H1 (cell line): ENCODE measurements around the gene TCFL5. TPM values are rescaled to one million over a fixed set of nuclear protein-coding genes. Genes with fewer than 3 reads are reported as not detected.

Source experiments
- CTCF ChIA-PET: fragments of 300-600 bp; sonication (Branson Sonifier 250); formaldehyde crosslinking; loops from one replicate; lab custom pipeline; 2021; ENCODE audit not compliant: partially characterized antibody; lab: Charles Lee
- POLR2A ChIA-PET: fragments of 300-600 bp; sonication (Branson Sonifier 250); formaldehyde crosslinking; loops from one replicate; lab custom pipeline; 2021; ENCODE audit warnings: inconsistent platforms; ENCODE audit not compliant: partially characterized antibody; lab: Charles Lee
- DNase-seq, 2 experiments: peaks; one replicate each; pipeline versions ENCODE4 v3.0.0 to v3.0.0-alpha.2; 2010 to 2022; ENCODE audit warnings: low spot score in 2 of 2, low read depth in 1 of 2, mixed read lengths in 1 of 2
- FAIRE-seq: peaks from 2 replicates; lab custom pipeline; 2011; peaks lifted over from hg19 to GRCh38; lab: Jason Lieb, UNC
- H2AFZ ChIP-seq: 2 replicates; pipeline ENCODE4 v1.8.1; 2012; ENCODE audit warnings: low read length, inconsistent platforms
- H2AK5ac ChIP-seq: 2 replicates; pipeline ENCODE4 v1.6.1; 2013; ENCODE audit warnings: low read depth, low read length
- H2BK120ac ChIP-seq: replicated peaks from 2 replicates; pipeline ENCODE3; 2013; ENCODE audit warnings: low read depth, low read length, inconsistent platforms
- H2BK12ac ChIP-seq: 2 replicates; pipeline ENCODE4 v1.6.1; 2013; ENCODE audit warnings: low read depth, low read length
- H2BK15ac ChIP-seq: 2 replicates; pipeline ENCODE4 v1.6.1; 2013; ENCODE audit warnings: low read length
- H2BK20ac ChIP-seq: 2 replicates; pipeline ENCODE4 v1.6.1; 2013; ENCODE audit warnings: low read length
- H2BK5ac ChIP-seq: 2 replicates; pipeline ENCODE4 v1.6.1; 2013; ENCODE audit warnings: low read depth, low read length
- H3K14ac ChIP-seq: 2 replicates; pipeline ENCODE4 v1.6.1; 2013; ENCODE audit warnings: inconsistent platforms; ENCODE audit not compliant: insufficient read length
- H3K18ac ChIP-seq: 2 replicates; pipeline ENCODE4 v1.6.1; 2013; ENCODE audit warnings: low read length; ENCODE audit errors: extremely low read depth
- H3K23ac ChIP-seq: 2 replicates; pipeline ENCODE4 v1.6.1; 2013; ENCODE audit warnings: inconsistent platforms; ENCODE audit not compliant: insufficient read length
- H3K23me2 ChIP-seq: 2 replicates; pipeline ENCODE4 v1.6.1; 2013; ENCODE audit warnings: low read depth, low read length
- H3K27ac ChIP-seq: 2 replicates; pipeline ENCODE4 v1.6.1; 2011; ENCODE audit warnings: low read depth, low read length, inconsistent platforms
- H3K27me3 ChIP-seq, 4 experiments: replicated peaks in 1 of 4; 1 replicate in 1 of 4; 2 replicates in 3 of 4; pipeline versions ENCODE4 v1.6.1 to v1.8.1; 2011 to 2013; ENCODE audit warnings: low read length in 3 of 4, mild to moderate bottlenecking in 3 of 4, inconsistent platforms in 2 of 4, mixed read lengths in 2 of 4, moderate library complexity in 1 of 4; ENCODE audit not compliant: control insufficient read depth in 3 of 4, insufficient read depth in 3 of 4; ENCODE audit errors: extremely low read depth in 1 of 4
- H3K36me3 ChIP-seq, 4 experiments: 2 replicates each; pipeline versions ENCODE4 v1.6.1 to v1.8.1; 2011 to 2013; ENCODE audit warnings: mild to moderate bottlenecking in 4 of 4, low read length in 3 of 4, moderate library complexity in 2 of 4, control low read depth in 1 of 4, inconsistent platforms in 1 of 4; ENCODE audit not compliant: insufficient read depth in 4 of 4, control insufficient read depth in 2 of 4
- H3K4ac ChIP-seq: replicated peaks from 2 replicates; pipeline ENCODE3; 2013; ENCODE audit warnings: low read length, low read depth, mixed read lengths, inconsistent platforms; ENCODE audit not compliant: insufficient read length
- H3K4me1 ChIP-seq, 4 experiments: replicated peaks in 1 of 4; 1 replicate in 1 of 4; 2 replicates in 3 of 4; pipeline versions ENCODE4 v1.6.1 to v1.8.1; 2011 to 2013; ENCODE audit warnings: low read length in 3 of 4, inconsistent platforms in 2 of 4, mixed read lengths in 1 of 4; ENCODE audit not compliant: insufficient read depth in 4 of 4, control insufficient read depth in 3 of 4
- H3K4me2 ChIP-seq, 2 experiments: 2 replicates each; pipeline versions ENCODE4 v1.6.1 to v1.8.1; 2011 to 2013; ENCODE audit warnings: low read depth in 2 of 2, low read length in 2 of 2, control low read depth in 1 of 2, inconsistent platforms in 1 of 2, mild to moderate bottlenecking in 1 of 2; ENCODE audit not compliant: insufficient read depth in 1 of 2
- H3K4me3 ChIP-seq, 4 experiments: fragments of 200-600, 300-600 bp in 1 of 4; sonication (generic), shearing (Covaris generic), sonication (Bioruptor Twin) in 1 of 4; 2 replicates each; pipeline versions ENCODE4 v1.5.1 to v1.8.1; 2011 to 2016; ENCODE audit warnings: low read length in 4 of 4, low read depth in 3 of 4, control low read depth in 2 of 4, inconsistent platforms in 2 of 4, mild to moderate bottlenecking in 2 of 4, mixed read lengths in 1 of 4, moderate library complexity in 1 of 4; ENCODE audit not compliant: insufficient read depth in 2 of 4; ENCODE audit errors: extremely low read depth in 1 of 4
- H3K56ac ChIP-seq: replicated peaks from 2 replicates; pipeline ENCODE3; 2013; ENCODE audit warnings: low read depth, mild to moderate bottlenecking, mixed read lengths, low read length, inconsistent platforms; ENCODE audit not compliant: insufficient read length
- H3K79me1 ChIP-seq: 2 replicates; pipeline ENCODE4 v1.6.1; 2013; ENCODE audit warnings: low read depth, low read length, control low read depth
- H3K79me2 ChIP-seq, 2 experiments: 2 replicates each; pipeline versions ENCODE4 v1.6.1 to v1.8.1; 2012 to 2013; ENCODE audit warnings: low read length in 2 of 2, mild to moderate bottlenecking in 2 of 2, inconsistent platforms in 1 of 2; ENCODE audit not compliant: insufficient read depth in 2 of 2, control insufficient read depth in 1 of 2
- H3K9ac ChIP-seq, 4 experiments: replicated peaks in 1 of 4; 1 replicate in 1 of 4; 2 replicates in 3 of 4; pipeline versions ENCODE4 v1.6.1 to v1.8.1; 2011 to 2013; ENCODE audit warnings: low read depth in 3 of 4, low read length in 3 of 4, control low read depth in 2 of 4, mild to moderate bottlenecking in 2 of 4, moderate library complexity in 2 of 4, inconsistent platforms in 1 of 4; ENCODE audit errors: extremely low read depth in 1 of 4
- H3K9me3 ChIP-seq, 2 experiments: 2 replicates each; pipeline versions ENCODE4 v1.6.1 to v1.8.1; 2012 to 2013; ENCODE audit warnings: mild to moderate bottlenecking in 2 of 2, moderate library complexity in 2 of 2, control low read depth in 1 of 2, inconsistent platforms in 1 of 2, low read depth in 1 of 2, low read length in 1 of 2, mixed read lengths in 1 of 2; ENCODE audit not compliant: insufficient read depth in 2 of 2
- H4K20me1 ChIP-seq, 2 experiments: replicated peaks in 1 of 2; 2 replicates each; pipeline versions ENCODE3 to v1.8.1; 2011 to 2013; ENCODE audit warnings: inconsistent platforms in 2 of 2, low read length in 2 of 2, mild to moderate bottlenecking in 1 of 2; ENCODE audit not compliant: insufficient read depth in 2 of 2, control insufficient read depth in 1 of 2
- H4K5ac ChIP-seq: 2 replicates; pipeline ENCODE4 v1.6.1; 2013; ENCODE audit warnings: low read length, low read depth, mixed read lengths, inconsistent platforms; ENCODE audit not compliant: insufficient read length
- H4K8ac ChIP-seq: 2 replicates; pipeline ENCODE4 v1.8.0; 2013; ENCODE audit warnings: mild to moderate bottlenecking, moderate library complexity, low read length, inconsistent platforms; ENCODE audit not compliant: insufficient read depth; ENCODE audit errors: extremely low read depth
- H4K91ac ChIP-seq: replicated peaks from 2 replicates; pipeline ENCODE3; 2013; ENCODE audit warnings: low read length, mixed read lengths, inconsistent platforms; ENCODE audit not compliant: insufficient read length
- ATF3 ChIP-seq: IDR thresholded peaks from 2 replicates; pipeline ENCODE4 v1.6.1; 2011; ENCODE audit warnings: low read depth, mild to moderate bottlenecking, low read length; ENCODE audit not compliant: insufficient read depth
- BACH1 ChIP-seq: IDR thresholded peaks from 2 replicates; pipeline ENCODE4 v1.6.1; 2012; ENCODE audit warnings: low read length, improper control_type of control experiment
- EP300 ChIP-seq, 2 experiments: IDR thresholded peaks; 1 replicate in 1 of 2; 2 replicates in 1 of 2; pipeline ENCODE4 v1.6.1; 2011 to 2012; ENCODE audit warnings: low read depth in 2 of 2, low read length in 2 of 2, mild to moderate bottlenecking in 2 of 2, borderline replicate concordance in 1 of 2, inconsistent platforms in 1 of 2, moderate library complexity in 1 of 2
- SAP30 ChIP-seq: fragments of 300-600 bp; sonication (generic); IDR thresholded peaks from 2 replicates; pipeline ENCODE4 v1.7.1; 2012; ENCODE audit warnings: low read length, moderate library complexity, mild to moderate bottlenecking, inconsistent platforms; ENCODE audit not compliant: insufficient read depth, insufficient replicate concordance
- SIN3A ChIP-seq, 2 experiments: IDR thresholded peaks in 1 of 2; conservative IDR thresholded peaks in 1 of 2; 2 replicates each; pipeline ENCODE4 v1.6.1; 2011 to 2012; ENCODE audit warnings: low read length in 2 of 2, improper control_type of control experiment in 1 of 2, low read depth in 1 of 2, mild to moderate bottlenecking in 1 of 2
- SP2 ChIP-seq: IDR thresholded peaks from 2 replicates; pipeline ENCODE4 v1.6.1; 2012; ENCODE audit warnings: mild to moderate bottlenecking, low read length, inconsistent platforms
- SP4 ChIP-seq: IDR thresholded peaks from 2 replicates; pipeline ENCODE4 v1.6.1; 2012; ENCODE audit warnings: low read length, inconsistent platforms
- SRF ChIP-seq: IDR thresholded peaks from 2 replicates; pipeline ENCODE4 v1.6.1; 2011; ENCODE audit warnings: mild to moderate bottlenecking, low read depth, low read length, moderate library complexity
- SUZ12 ChIP-seq: fragments of 200-600 bp; sonication (generic); IDR thresholded peaks from 2 replicates; pipeline ENCODE4 v1.6.1; 2012; ENCODE audit warnings: mild to moderate bottlenecking, inconsistent platforms, low read length, moderate library complexity, mixed read lengths
- YY1 ChIP-seq: IDR thresholded peaks from 2 replicates; pipeline ENCODE4 v1.6.1; 2011; ENCODE audit warnings: low read depth, mild to moderate bottlenecking, low read length
- WGBS, 2 experiments: shearing (Covaris generic) in 1 of 2; methylation state at CpG; one replicate each; pipeline versions ENCODE4 v1.1.6 to v1.1.7; 2013 to 2015; ENCODE audit warnings: low lambda C conversion rate in 2 of 2, mixed read lengths in 2 of 2, inconsistent platforms in 1 of 2, low coverage in 1 of 2, missing lambda C conversion rate in 1 of 2; ENCODE audit not compliant: insufficient replicate concordance in 2 of 2, insufficient coverage in 1 of 2, insufficient read length in 1 of 2; ENCODE audit errors: extremely low coverage in 1 of 2, missing lambda C conversion rate in 1 of 2; 5-methylcytosine and 5-hydroxymethylcytosine counted together
- polyA plus RNA-seq, 7 experiments: library from polyadenylated mRNA; depleted of rRNA in 3 of 7; stranded (reverse) in 5 of 7; unstranded in 2 of 7; fragments of >200 nt in 5 of 7; fragments of 200-250 nt in 2 of 7; gene quantifications; 1 replicate in 5 of 7; 2 replicates in 1 of 7; 4 replicates in 1 of 7; pipeline versions ENCODE4 v1.2.1 to v1.2.3, GENCODE V29; 2011 to 2013; ENCODE audit warnings: missing spikeins in 2 of 7, mixed read lengths in 2 of 7
- total RNA-seq: library from RNA; stranded (reverse); fragmentation: NEBNext Ultra II Directional; extraction: Animal tissue kit (Norgen Biotek cat#: 25700); gene quantifications from 2 replicates; pipeline ENCODE4 v1.2.1, GENCODE V29; 2021
- TF ChIP-seq, protein P1 (sequence below): IDR thresholded peaks from 2 replicates; pipeline ENCODE4 v1.6.1; 2011; ENCODE audit warnings: low read length, improper control_type of control experiment

The TCFL5 gene
- total and polyA plus RNA-seq, 2 of the 8 experiments (the other 6 are each of a cell fraction or from before 2014, with no cell fraction given), result 6.2 to 15.0 TPM

- Histone ChIP-seq H2BK12ac (no peak overlapping the region), H2BK15ac (no peak overlapping the region), H3K4me3 (no peak overlapping the region), H3K27me3 (no peaks in the 10 kb centered on the region), H2BK5ac (no peak overlapping the region), H2BK120ac (no peak overlapping the region), H4K20me1 (peaks cover 5 to 13% of the 10 kb centered on the region in 2 experiments), H2AK5ac (no peak overlapping the region), H3K9ac (no peak overlapping the region), H2BK20ac (no peak overlapping the region), H3K23ac (no peak overlapping the region), H4K91ac (no peak overlapping the region), H4K8ac (no peak overlapping the region), H3K4me1 (no peaks in the 10 kb centered on the region), H2AFZ (no peak overlapping the region), H3K18ac (no peak overlapping the region), H3K9me3 (no peaks in the 10 kb centered on the region), H3K36me3 (peaks cover 5 to 29% (median 19%) of the 10 kb centered on the region in 4 experiments; a peak in 7 of 8 replicates), H3K14ac (no peak overlapping the region), H3K4me2 (no peak overlapping the region), H3K79me2 (peaks cover 0 to 8% of the 10 kb centered on the region in 2 experiments; a peak in 2 of 4 replicates), H4K5ac (no peak overlapping the region), H3K23me2 (no peaks in the 10 kb centered on the region), H3K79me1 (peaks cover 4% of the 10 kb centered on the region; the same call in 1 of the 2 replicates), H3K27ac (no peak overlapping the region), H3K4ac (no peak overlapping the region), H3K56ac (no peak overlapping the region)
- DNase-seq (no peak), FAIRE-seq (no peak)
- POLR2A ChIA-PET, result no interaction called here
- CTCF ChIA-PET, result interaction anchor here (0.8 to 1.9 kb wide), 5 partner anchors 8 to 31 kb away, joined by 3 to 6 read pairs (median 4); no protein-coding TSS in a partner anchor
- WGBS, 2 experiments, result 92% methylated on average over 13 of the region's 13 CpGs; no CpG with 5 or more reads in 1 of the 2 experiments
- no peak for TF ChIP-seq ATF3
- no peak for TF ChIP-seq SP2
- TF ChIP-seq EP300 (IDR thresholded peaks at IDR 0.05; ENCODE audit: borderline replicate concordance in 1 of 2, low read depth in 2 of 2, low read length in 2 of 2), result no peak
- TF ChIP-seq BACH1, result no peak
- TF ChIP-seq SIN3A (conservative IDR thresholded peaks at IDR 0.05 in 1 of 2, IDR thresholded peaks at IDR 0.05 in 1 of 2; ENCODE audit: low read depth in 1 of 2, low read length in 2 of 2), result no peak
- no peak for TF ChIP-seq SRF
- TF ChIP-seq YY1, result no peak
- TF ChIP-seq SP4, result no peak
- TF ChIP-seq, protein P1, sequence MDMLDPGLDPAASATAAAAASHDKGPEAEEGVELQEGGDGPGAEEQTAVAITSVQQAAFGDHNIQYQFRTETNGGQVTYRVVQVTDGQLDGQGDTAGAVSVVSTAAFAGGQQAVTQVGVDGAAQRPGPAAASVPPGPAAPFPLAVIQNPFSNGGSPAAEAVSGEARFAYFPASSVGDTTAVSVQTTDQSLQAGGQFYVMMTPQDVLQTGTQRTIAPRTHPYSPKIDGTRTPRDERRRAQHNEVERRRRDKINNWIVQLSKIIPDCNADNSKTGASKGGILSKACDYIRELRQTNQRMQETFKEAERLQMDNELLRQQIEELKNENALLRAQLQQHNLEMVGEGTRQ, result no peak
- no peak for TF ChIP-seq SUZ12
- no peak for TF ChIP-seq SAP30
Observed at GRCh38 chr20:62854121-62854520, 7.5 kb downstream of the TCFL5 start.
